Erythroblast (primary cell): Measurements from ENCODE around the gene PHACTR2.

ENCODE experiments used
- GATA1 ChIP-seq: IDR thresholded peaks from 2 replicates; pipeline ENCODE4 v1.6.1; 2011; ENCODE audit warnings: low read depth, mild to moderate bottlenecking, control low read depth, low read length, moderate library complexity
- POLR2A ChIP-seq: IDR thresholded peaks from 2 replicates; pipeline ENCODE4 v1.6.1; 2011; ENCODE audit warnings: mild to moderate bottlenecking, low read length

DNA sequence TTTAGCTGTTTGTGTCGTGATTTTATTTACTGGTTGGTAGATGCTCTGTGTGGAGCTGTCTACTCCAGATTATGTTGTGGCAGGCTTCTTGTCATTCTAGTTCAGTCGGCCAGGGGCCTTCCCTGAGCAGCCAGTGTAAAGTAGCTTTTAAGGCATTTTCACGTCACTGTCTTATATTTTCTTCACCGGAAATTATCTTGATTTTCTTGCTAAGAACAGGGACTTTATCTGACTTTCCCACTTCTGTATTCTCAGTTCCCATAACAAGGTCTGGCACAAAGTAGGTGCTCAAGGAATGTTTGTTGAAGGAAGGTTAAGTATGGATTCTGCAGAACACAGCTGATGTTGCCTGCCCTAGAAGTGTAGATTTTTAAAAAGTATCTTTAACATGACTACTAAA is 166.2 kb downstream of the PHACTR2 start:
- TF ChIP-seq POLR2A (no peak), GATA1 (no peak)
